ENCODE results near the gene RNU1-3.
"Not testable (repeated sequence)": the region's sequence is repeated elsewhere in the genome, so short reads cannot be mapped to it uniquely, and the experiment has no call there.

- not testable (repeated sequence) for TF ChIP-seq CTCF (IDR thresholded peaks at IDR 0.05; ENCODE audit: insufficient read depth, low read length); GABPA (IDR thresholded peaks at IDR 0.05; ENCODE audit: low read depth); POLR2AphosphoS5 (IDR thresholded peaks at IDR 0.05; ENCODE audit: low read depth)
These were observed 18.1 kb upstream of the RNU1-3 start for GRCh38 chr1:16684738-16685337.
